ENCODE measurements around the gene FGF3. TPM values are rescaled to one million over a fixed set of nuclear protein-coding genes. Genes with fewer than 3 reads are reported as not detected.

Gene FGF3
- total RNA-seq, 2 donors from 2014 or later, result not detected

GRCh38 chr11:69813839-69814238 lies 5.4 kb downstream of the FGF3 start:
- H3K27ac ChIP-seq, result no peak overlapping the region
- peaks cover 3% of the 10 kb centered on the region for H3K27me3 ChIP-seq (replicated peaks; ENCODE audit: insufficient read depth)
- ATAC-seq (ENCODE audit: insufficient number of reproducible peaks, low FRiP score, low read depth), result no peak
- no peaks in the 10 kb centered on the region for H3K9me3 ChIP-seq
- no peak for TF ChIP-seq CTCF (IDR thresholded peaks at IDR 0.05)
- DNase-seq (ENCODE audit: low spot score), result no peak
- H3K4me3 ChIP-seq, result no peak overlapping the region
- no peaks in the 10 kb centered on the region for H3K36me3 ChIP-seq
- H3K4me1 ChIP-seq (ENCODE audit: control insufficient read depth in 1 of 2, low read depth in 2 of 2), result peaks cover 0 to 5% of the 10 kb centered on the region in 2 donors

- H3K27me3 ChIP-seq (replicated peaks; ENCODE audit: insufficient read depth), result no peaks in the 10 kb centered on the region
- TF ChIP-seq CTCF (IDR thresholded peaks at IDR 0.05), result no peak
- no peak for DNase-seq (ENCODE audit: low spot score)
These were observed 6.3 kb downstream of the FGF3 start for GRCh38 chr11:69812946-69813345.

GRCh38 chr11:69812256-69812655 lies 7.0 kb downstream of the FGF3 start:
- Histone ChIP-seq H3K27me3 (replicated peaks; ENCODE audit: insufficient read depth) (no peaks in the 10 kb centered on the region), H3K4me1 (ENCODE audit: control insufficient read depth in 1 of 2, low read depth in 2 of 2) (peaks cover 0 to 3% of the 10 kb centered on the region in 2 donors), H3K4me3 (no peak overlapping the region), H3K36me3 (no peaks in the 10 kb centered on the region), H3K9me3 (no peaks in the 10 kb centered on the region), H3K27ac (no peak overlapping the region)
- ATAC-seq (ENCODE audit: insufficient number of reproducible peaks, low FRiP score, low read depth), result no peak
- TF ChIP-seq CTCF (IDR thresholded peaks at IDR 0.05), result no peak
- no peak for DNase-seq (ENCODE audit: low spot score)

More at GRCh38 chr11:69812946-69813345, 6.3 kb downstream of the FGF3 start:
- ATAC-seq (ENCODE audit: insufficient number of reproducible peaks, low FRiP score, low read depth), result no peak
- peaks cover 0 to 5% of the 10 kb centered on the region in 2 donors for H3K4me1 ChIP-seq (ENCODE audit: control insufficient read depth in 1 of 2, low read depth in 2 of 2)
- no peaks in the 10 kb centered on the region for H3K9me3 ChIP-seq
- H3K36me3 ChIP-seq, result no peaks in the 10 kb centered on the region
- no peak overlapping the region for H3K27ac ChIP-seq
- H3K4me3 ChIP-seq, result no peak overlapping the region

- H3K27me3 ChIP-seq (replicated peaks; ENCODE audit: insufficient read depth), result no peaks in the 10 kb centered on the region
- H3K27ac ChIP-seq, result no peak overlapping the region
- no peak for DNase-seq (ENCODE audit: low spot score)
- no peak for TF ChIP-seq CTCF (IDR thresholded peaks at IDR 0.05)
- H3K36me3 ChIP-seq, result no peaks in the 10 kb centered on the region
- ATAC-seq (ENCODE audit: insufficient number of reproducible peaks, low FRiP score, low read depth), result no peak
- H3K4me3 ChIP-seq, result no peak overlapping the region
- H3K4me1 ChIP-seq (ENCODE audit: control insufficient read depth in 1 of 2, low read depth in 2 of 2), result no peaks in the 10 kb centered on the region
- H3K9me3 ChIP-seq, result no peaks in the 10 kb centered on the region
These were observed 7.8 kb downstream of the FGF3 start for GRCh38 chr11:69811431-69811830.

GRCh38 chr11:69810289-69811118 lies 8.7 kb downstream of the FGF3 start:
- no peak overlapping the region for H3K27ac ChIP-seq
- no peak for TF ChIP-seq CTCF (IDR thresholded peaks at IDR 0.05)
- no peaks in the 10 kb centered on the region for H3K27me3 ChIP-seq (replicated peaks; ENCODE audit: insufficient read depth)
- no peaks in the 10 kb centered on the region for H3K4me1 ChIP-seq (ENCODE audit: control insufficient read depth in 1 of 2, low read depth in 2 of 2)
- no peaks in the 10 kb centered on the region for H3K9me3 ChIP-seq
- DNase-seq (ENCODE audit: low spot score) (no peak), ATAC-seq (ENCODE audit: insufficient number of reproducible peaks, low FRiP score, low read depth) (no peak)
- H3K4me3 ChIP-seq, result no peak overlapping the region
- H3K36me3 ChIP-seq, result no peaks in the 10 kb centered on the region

Data from thoracic aorta (tissue), 2 donors.